Keratinocyte (primary cell): ENCODE data around the gene FBXO46. TPM values are rescaled to one million over a fixed set of nuclear protein-coding genes. Genes with fewer than 3 reads are reported as not detected.
A peak's percentile ranks its signal among the peaks of the same experiment; 100 is the strongest.

ENCODE experiments used
- DNase-seq: peaks from one replicate; pipeline ENCODE4 v3.0.0-alpha.2; 2011; ENCODE audit warnings: low read depth, missing footprints, low spot score
- FAIRE-seq: peaks from 2 replicates; lab custom pipeline; 2011; peaks lifted over from hg19 to GRCh38; lab: Jason Lieb, UNC
- H2AFZ ChIP-seq: 2 replicates; pipeline ENCODE4 v1.6.0; 2012; ENCODE audit warnings: low read length, control low read depth, inconsistent platforms; ENCODE audit not compliant: control insufficient read depth
- H3K27ac ChIP-seq: 2 replicates; pipeline ENCODE4 v1.5.1; 2011; ENCODE audit warnings: low read length; ENCODE audit not compliant: control insufficient read depth, insufficient read depth
- H3K27me3 ChIP-seq: 3 replicates; pipeline ENCODE4 v1.6.0; 2011; ENCODE audit warnings: low read length; ENCODE audit not compliant: control insufficient read depth, insufficient read depth; ENCODE audit errors: extremely low read depth
- H3K36me3 ChIP-seq, 2 experiments: 2 replicates in 1 of 2; 3 replicates in 1 of 2; pipeline ENCODE4 v1.5.1; 2011; ENCODE audit warnings: low read length in 2 of 2, mild to moderate bottlenecking in 1 of 2; ENCODE audit not compliant: control insufficient read depth in 2 of 2, insufficient read depth in 2 of 2; ENCODE audit errors: extremely low read depth in 1 of 2
- H3K4me1 ChIP-seq: 3 replicates; pipeline ENCODE4 v1.5.1; 2011; ENCODE audit warnings: low read length; ENCODE audit not compliant: control insufficient read depth, insufficient read depth; ENCODE audit errors: extremely low read depth
- H3K4me2 ChIP-seq: 3 replicates; pipeline ENCODE4 v1.6.0; 2011; ENCODE audit warnings: low read depth, low read length; ENCODE audit not compliant: control insufficient read depth, insufficient read depth; ENCODE audit errors: extremely low read depth
- H3K4me3 ChIP-seq, 3 experiments: fragments of 200-600 bp in 1 of 3; sonication (generic) in 1 of 3; 2 replicates in 2 of 3; 3 replicates in 1 of 3; pipeline ENCODE4 v1.5.1; 2011 to 2016; ENCODE audit warnings: low read length in 3 of 3, mild to moderate bottlenecking in 3 of 3, control low read depth in 2 of 3, inconsistent platforms in 1 of 3, low read depth in 1 of 3, mixed read lengths in 1 of 3, mixed run types in 1 of 3, moderate library complexity in 1 of 3; ENCODE audit not compliant: control insufficient read depth in 2 of 3, insufficient read depth in 2 of 3; ENCODE audit errors: extremely low read depth in 1 of 3
- H3K79me2 ChIP-seq: 2 replicates; pipeline ENCODE4 v1.6.0; 2012; ENCODE audit warnings: low read length; ENCODE audit not compliant: control insufficient read depth, insufficient read depth
- H3K9ac ChIP-seq: 3 replicates; pipeline ENCODE4 v1.6.0; 2011; ENCODE audit warnings: low read length; ENCODE audit not compliant: control insufficient read depth, insufficient read depth; ENCODE audit errors: extremely low read depth
- H3K9me1 ChIP-seq: 3 replicates; pipeline ENCODE4 v1.6.0; 2011; ENCODE audit warnings: low read length; ENCODE audit not compliant: control insufficient read depth, insufficient read depth; ENCODE audit errors: extremely low read depth
- H3K9me3 ChIP-seq: 2 replicates; pipeline ENCODE4 v1.5.1; 2012; ENCODE audit warnings: low read depth, low read length; ENCODE audit not compliant: control insufficient read depth
- H4K20me1 ChIP-seq: 3 replicates; pipeline ENCODE4 v1.6.0; 2011; ENCODE audit warnings: low read length; ENCODE audit not compliant: control insufficient read depth, insufficient read depth; ENCODE audit errors: extremely low read depth
- EZH2 ChIP-seq: IDR thresholded peaks from one replicate; pipeline ENCODE4 v1.6.1; 2012; ENCODE audit warnings: inconsistent platforms, mild to moderate bottlenecking, low read length, moderate library complexity
- dilution Hi-C: fragments of 300-500 bp; cut with MboI; formaldehyde crosslinking; loops from one replicate; pipeline ENCODE4 v1.7.0; 2020; ENCODE audit warnings: low sequenced_read_pairs; ENCODE audit not compliant: extremely low pct_ligation_motif_present
- polyA plus RNA-seq, 5 experiments: library from polyadenylated mRNA; depleted of rRNA in 3 of 5; stranded (reverse) in 3 of 5; stranded (forward) in 1 of 5; unstranded in 1 of 5; fragments of >200 nt; gene quantifications; 1 replicate in 1 of 5; 2 replicates in 3 of 5; 3 replicates in 1 of 5; pipeline versions ENCODE4 v1.2.1 to v1.2.3, GENCODE V29; 2011 to 2012; ENCODE audit warnings: missing spikeins in 2 of 5, low read depth in 1 of 5, low replicate concordance in 1 of 5
- TF ChIP-seq, protein P1 (sequence below), 3 experiments: IDR thresholded peaks in 1 of 3; conservative IDR thresholded peaks in 1 of 3; optimal IDR thresholded peaks in 1 of 3; 2 replicates in 2 of 3; 3 replicates in 1 of 3; pipeline versions ENCODE3 to v1.5.1; 2011; ENCODE audit warnings: low read length in 3 of 3, mild to moderate bottlenecking in 3 of 3, moderate library complexity in 2 of 3, control low read depth in 1 of 3, inconsistent platforms in 1 of 3; ENCODE audit not compliant: insufficient read depth in 2 of 3; ENCODE audit errors: extremely low read depth in 1 of 3

Gene FBXO46
- polyA plus RNA-seq, 1 donor (not counting 4 experiments of a cell fraction or from before 2014, with no cell fraction given) = 2.1 TPM

DNA sequence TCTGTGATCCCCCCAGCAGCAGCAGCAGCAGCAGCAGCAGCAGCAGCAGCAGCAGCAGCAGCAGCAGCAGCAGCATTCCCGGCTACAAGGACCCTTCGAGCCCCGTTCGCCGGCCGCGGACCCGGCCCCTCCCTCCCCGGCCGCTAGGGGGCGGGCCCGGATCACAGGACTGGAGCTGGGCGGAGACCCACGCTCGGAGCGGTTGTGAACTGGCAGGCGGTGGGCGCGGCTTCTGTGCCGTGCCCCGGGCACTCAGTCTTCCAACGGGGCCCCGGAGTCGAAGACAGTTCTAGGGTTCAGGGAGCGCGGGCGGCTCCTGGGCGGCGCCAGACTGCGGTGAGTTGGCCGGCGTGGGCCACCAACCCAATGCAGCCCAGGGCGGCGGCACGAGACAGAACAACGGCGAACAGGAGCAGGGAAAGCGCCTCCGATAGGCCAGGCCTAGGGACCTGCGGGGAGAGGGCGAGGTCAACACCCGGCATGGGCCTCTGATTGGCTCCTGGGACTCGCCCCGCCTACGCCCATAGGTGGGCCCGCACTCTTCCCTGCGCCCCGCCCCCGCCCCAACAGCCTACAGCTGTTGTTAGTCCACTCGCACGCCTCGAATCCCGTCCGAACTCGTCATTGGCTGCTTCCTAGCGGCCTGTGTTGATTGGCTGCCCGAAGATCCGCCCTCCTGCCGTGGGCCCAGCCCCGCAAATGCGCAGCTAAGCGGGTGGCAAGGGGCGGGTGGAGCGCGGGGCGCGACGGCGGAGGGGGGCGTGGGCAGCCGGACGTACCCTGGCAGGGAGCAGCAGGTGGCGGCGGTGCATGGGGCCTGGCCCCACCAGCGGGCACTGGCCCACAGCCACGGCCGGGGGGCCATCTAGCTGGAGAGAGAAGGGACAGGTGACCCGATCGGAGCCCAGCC lies 39.8 kb upstream of the FBXO46 start:
- FAIRE-seq (peak; percentile 70), DNase-seq (peak; percentile 92)
- H3K4me3 ChIP-seq = peak overlapping the region; percentile 41 to 80 (median 73)
- H3K79me2 ChIP-seq = no peaks in the 10 kb centered on the region
- TF ChIP-seq EZH2 = no peak
- TF ChIP-seq, protein P1, sequence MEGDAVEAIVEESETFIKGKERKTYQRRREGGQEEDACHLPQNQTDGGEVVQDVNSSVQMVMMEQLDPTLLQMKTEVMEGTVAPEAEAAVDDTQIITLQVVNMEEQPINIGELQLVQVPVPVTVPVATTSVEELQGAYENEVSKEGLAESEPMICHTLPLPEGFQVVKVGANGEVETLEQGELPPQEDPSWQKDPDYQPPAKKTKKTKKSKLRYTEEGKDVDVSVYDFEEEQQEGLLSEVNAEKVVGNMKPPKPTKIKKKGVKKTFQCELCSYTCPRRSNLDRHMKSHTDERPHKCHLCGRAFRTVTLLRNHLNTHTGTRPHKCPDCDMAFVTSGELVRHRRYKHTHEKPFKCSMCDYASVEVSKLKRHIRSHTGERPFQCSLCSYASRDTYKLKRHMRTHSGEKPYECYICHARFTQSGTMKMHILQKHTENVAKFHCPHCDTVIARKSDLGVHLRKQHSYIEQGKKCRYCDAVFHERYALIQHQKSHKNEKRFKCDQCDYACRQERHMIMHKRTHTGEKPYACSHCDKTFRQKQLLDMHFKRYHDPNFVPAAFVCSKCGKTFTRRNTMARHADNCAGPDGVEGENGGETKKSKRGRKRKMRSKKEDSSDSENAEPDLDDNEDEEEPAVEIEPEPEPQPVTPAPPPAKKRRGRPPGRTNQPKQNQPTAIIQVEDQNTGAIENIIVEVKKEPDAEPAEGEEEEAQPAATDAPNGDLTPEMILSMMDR (optimal IDR thresholded peaks at IDR 0.05 in 1 of 3, IDR thresholded peaks at IDR 0.05 in 1 of 3, conservative IDR thresholded peaks at IDR 0.05 in 1 of 3; ENCODE audit: extremely low read depth in 1 of 3, insufficient read depth in 2 of 3, low read length in 3 of 3) = peak; percentile 57 to 95 (median 74)
- H3K9me1 ChIP-seq = no peaks in the 10 kb centered on the region
- peak overlapping the region; percentile 54 for H3K27ac ChIP-seq
- H4K20me1 ChIP-seq = peaks cover 6% of the 10 kb centered on the region
- peak overlapping the region; percentile 72 for H3K9ac ChIP-seq
- H3K4me1 ChIP-seq = peaks cover 15% of the 10 kb centered on the region
- H2AFZ ChIP-seq = peak overlapping the region; percentile 43
- H3K36me3 ChIP-seq = peaks cover 0 to 4% of the 10 kb centered on the region in 2 experiments
- no peaks in the 10 kb centered on the region for H3K9me3 ChIP-seq
- H3K4me2 ChIP-seq = peak overlapping the region; percentile 98
- no peaks in the 10 kb centered on the region for H3K27me3 ChIP-seq
- dilution Hi-C loops = no loop called here

DNA sequence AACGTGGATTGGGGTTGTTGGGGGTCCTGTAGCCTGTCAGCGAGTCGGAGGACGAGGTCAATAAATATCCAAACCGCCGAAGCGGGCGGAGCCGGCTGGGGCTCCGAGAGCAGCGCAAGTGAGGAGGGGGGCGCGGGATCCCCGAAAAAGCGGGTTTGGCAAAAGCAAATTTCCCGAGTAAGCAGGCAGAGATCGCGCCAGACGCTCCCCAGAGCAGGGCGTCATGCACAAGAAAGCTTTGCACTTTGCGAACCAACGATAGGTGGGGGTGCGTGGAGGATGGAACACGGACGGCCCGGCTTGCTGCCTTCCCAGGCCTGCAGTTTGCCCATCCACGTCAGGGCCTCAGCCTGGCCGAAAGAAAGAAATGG lies 39.1 kb upstream of the FBXO46 start:
- Histone ChIP-seq H3K9me3 (no peaks in the 10 kb centered on the region), H3K4me1 (peaks cover 15% of the 10 kb centered on the region), H3K27ac (peak overlapping the region; percentile 49), H3K4me3 (peak overlapping the region; percentile 41 to 80 (median 73)), H4K20me1 (peaks cover 6% of the 10 kb centered on the region), H3K9ac (peak overlapping the region; percentile 72), H3K4me2 (peak overlapping the region; percentile 98), H3K36me3 (peaks cover 0 to 4% of the 10 kb centered on the region in 2 experiments), H2AFZ (no peak overlapping the region), H3K79me2 (no peaks in the 10 kb centered on the region), H3K9me1 (no peaks in the 10 kb centered on the region), H3K27me3 (no peaks in the 10 kb centered on the region)
- FAIRE-seq (no peak), DNase-seq (no peak)
- no peak for TF ChIP-seq EZH2
- TF ChIP-seq, protein P1 (optimal IDR thresholded peaks at IDR 0.05 in 1 of 3, IDR thresholded peaks at IDR 0.05 in 1 of 3, conservative IDR thresholded peaks at IDR 0.05 in 1 of 3; ENCODE audit: extremely low read depth in 1 of 3, insufficient read depth in 2 of 3, low read length in 3 of 3) = no peak
- dilution Hi-C loops = no loop called here
